Mesenchymal stem cell (in vitro differentiated cells and primary cell): ENCODE data around the gene TENM4.

Experiments used
- DNase-seq: peaks from one replicate; pipeline ENCODE4 v3.0.0-alpha.2; 2013
- H2AFZ ChIP-seq: one replicate; pipeline ENCODE4 v1.6.1; 2013; ENCODE audit warnings: low read depth, mild to moderate bottlenecking, control low read depth, inconsistent platforms, low read length, moderate library complexity
- H2AK5ac ChIP-seq: 2 replicates; pipeline ENCODE4 v1.6.1; 2013; ENCODE audit warnings: low read length, moderate library complexity, mild to moderate bottlenecking, inconsistent platforms; ENCODE audit not compliant: severe bottlenecking
- H2BK120ac ChIP-seq: one replicate; pipeline ENCODE4 v1.6.1; 2013; ENCODE audit warnings: low read depth, mild to moderate bottlenecking, inconsistent platforms, low read length, moderate library complexity
- H2BK12ac ChIP-seq, 2 experiments: one replicate each; pipeline ENCODE4 v1.6.1; 2013; ENCODE audit warnings: inconsistent platforms in 2 of 2, low read length in 2 of 2, mild to moderate bottlenecking in 2 of 2, moderate library complexity in 2 of 2, control low read depth in 1 of 2
- H2BK15ac ChIP-seq: one replicate; pipeline ENCODE4 v1.6.1; 2013; ENCODE audit warnings: mild to moderate bottlenecking, low read depth, inconsistent platforms; ENCODE audit not compliant: poor library complexity, severe bottlenecking
- H2BK5ac ChIP-seq: 2 replicates; pipeline ENCODE4 v1.6.1; 2013; ENCODE audit warnings: low read depth, mild to moderate bottlenecking, low read length, control low read depth, inconsistent platforms; ENCODE audit not compliant: poor library complexity, severe bottlenecking
- H3K14ac ChIP-seq, 2 experiments: one replicate each; pipeline ENCODE4 v1.6.1; 2013; ENCODE audit warnings: inconsistent platforms in 2 of 2, low read length in 2 of 2, control low read depth in 1 of 2, mild to moderate bottlenecking in 1 of 2, moderate library complexity in 1 of 2
- H3K18ac ChIP-seq, 2 experiments: one replicate each; pipeline ENCODE4 v1.6.1; 2013; ENCODE audit warnings: inconsistent platforms in 2 of 2, low read length in 2 of 2, control low read depth in 1 of 2, low read depth in 1 of 2, mild to moderate bottlenecking in 1 of 2
- H3K23ac ChIP-seq, 2 experiments: one replicate each; pipeline ENCODE4 v1.6.1; 2013; ENCODE audit warnings: inconsistent platforms in 2 of 2, low read length in 2 of 2, mild to moderate bottlenecking in 2 of 2, moderate library complexity in 2 of 2, control low read depth in 1 of 2
- H3K27ac ChIP-seq: 2 replicates; pipeline ENCODE4 v1.5.1; 2013; ENCODE audit warnings: mild to moderate bottlenecking, moderate library complexity, low read length, control low read depth, inconsistent platforms; ENCODE audit not compliant: poor library complexity, severe bottlenecking
- H3K27me3 ChIP-seq, 2 experiments: 2 replicates each; pipeline versions ENCODE4 v1.6.1 to v1.7.0; 2013; ENCODE audit warnings: low read length in 2 of 2, mild to moderate bottlenecking in 2 of 2, moderate library complexity in 2 of 2, control low read depth in 1 of 2, inconsistent platforms in 1 of 2; ENCODE audit not compliant: control insufficient read depth in 1 of 2, insufficient read depth in 1 of 2
- H3K36me3 ChIP-seq, 2 experiments: 2 replicates each; pipeline versions ENCODE4 v1.6.1 to v1.7.0; 2013; ENCODE audit warnings: low read length in 2 of 2, control low read depth in 1 of 2, inconsistent platforms in 1 of 2, low read depth in 1 of 2, mild to moderate bottlenecking in 1 of 2; ENCODE audit not compliant: insufficient read depth in 2 of 2, control insufficient read depth in 1 of 2
- H3K4ac ChIP-seq, 2 experiments: one replicate each; pipeline ENCODE4 v1.6.1; 2013; ENCODE audit warnings: inconsistent platforms in 2 of 2, low read length in 2 of 2, mild to moderate bottlenecking in 2 of 2, moderate library complexity in 2 of 2, control low read depth in 1 of 2, low read depth in 1 of 2
- H3K4me1 ChIP-seq: 2 replicates; pipeline ENCODE4 v1.6.1; 2013; ENCODE audit warnings: low read depth, low read length, control low read depth; ENCODE audit not compliant: control insufficient read depth, insufficient read depth
- H3K4me2 ChIP-seq: 2 replicates; pipeline ENCODE4 v1.6.1; 2013; ENCODE audit warnings: low read length, mild to moderate bottlenecking, inconsistent platforms; ENCODE audit not compliant: poor library complexity, severe bottlenecking
- H3K4me3 ChIP-seq, 2 experiments: 2 replicates each; pipeline versions ENCODE4 v1.5.1 to v1.7.0; 2013; ENCODE audit warnings: low read length in 2 of 2, mild to moderate bottlenecking in 2 of 2, control low read depth in 1 of 2, low read depth in 1 of 2; ENCODE audit not compliant: insufficient read depth in 1 of 2
- H3K79me1 ChIP-seq: replicated peaks from 2 replicates; pipeline ENCODE4 v1.6.1; 2013; ENCODE audit warnings: mild to moderate bottlenecking, control low read depth, low read length, inconsistent platforms; ENCODE audit not compliant: poor library complexity, severe bottlenecking
- H3K9ac ChIP-seq: 2 replicates; pipeline ENCODE4 v1.7.0; 2013; ENCODE audit warnings: mild to moderate bottlenecking, low read length, moderate library complexity
- H3K9me3 ChIP-seq: 2 replicates; pipeline ENCODE4 v1.7.0; 2013; ENCODE audit warnings: mild to moderate bottlenecking, low read length; ENCODE audit not compliant: control insufficient read depth
- H4K8ac ChIP-seq: one replicate; pipeline ENCODE4 v1.6.1; 2013; ENCODE audit warnings: inconsistent platforms, mild to moderate bottlenecking, low read length, moderate library complexity
- H4K91ac ChIP-seq: one replicate; pipeline ENCODE4 v1.6.1; 2013; ENCODE audit warnings: mild to moderate bottlenecking, low read length, inconsistent platforms
- WGBS: methylation state at CpG from one replicate; pipeline ENCODE4 v1.1.7; 2013; ENCODE audit warnings: mixed read lengths; 5-methylcytosine and 5-hydroxymethylcytosine counted together

TENM4 gene

DNA sequence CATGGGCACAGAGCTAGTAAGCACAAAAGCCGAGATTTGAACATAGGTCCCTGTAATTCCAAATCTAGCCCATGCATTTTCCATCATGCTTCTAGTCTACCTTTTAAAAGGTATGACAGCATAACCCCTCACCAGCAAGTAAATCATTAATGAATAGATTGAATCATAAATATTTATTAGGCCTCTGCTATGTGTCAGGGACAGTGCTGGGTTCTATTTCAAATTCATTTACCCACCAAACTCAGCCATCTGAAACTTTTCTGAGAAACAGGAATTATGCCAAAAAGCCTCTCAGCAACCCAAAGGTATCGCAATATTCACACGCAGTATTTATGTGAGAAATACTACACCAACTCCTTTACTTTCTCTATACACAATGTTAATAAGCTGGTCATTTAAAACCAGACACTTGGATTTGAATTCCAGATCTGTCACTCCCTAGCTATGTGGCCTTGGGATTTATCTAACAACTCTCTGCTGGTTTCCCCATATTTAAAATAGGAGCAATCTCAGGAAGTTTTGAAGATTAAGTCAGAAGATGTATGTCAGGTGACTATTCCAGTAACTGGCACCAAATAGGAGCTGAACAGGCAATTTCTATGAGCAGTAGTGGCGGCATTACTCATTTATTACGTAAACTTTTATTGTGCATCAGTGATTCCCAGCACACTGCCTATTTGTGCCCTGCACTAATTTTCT lies 191.4 kb downstream of the TENM4 start:
- H2BK12ac ChIP-seq, result no peak overlapping the region
- no peak overlapping the region for H3K27ac ChIP-seq

DNA sequence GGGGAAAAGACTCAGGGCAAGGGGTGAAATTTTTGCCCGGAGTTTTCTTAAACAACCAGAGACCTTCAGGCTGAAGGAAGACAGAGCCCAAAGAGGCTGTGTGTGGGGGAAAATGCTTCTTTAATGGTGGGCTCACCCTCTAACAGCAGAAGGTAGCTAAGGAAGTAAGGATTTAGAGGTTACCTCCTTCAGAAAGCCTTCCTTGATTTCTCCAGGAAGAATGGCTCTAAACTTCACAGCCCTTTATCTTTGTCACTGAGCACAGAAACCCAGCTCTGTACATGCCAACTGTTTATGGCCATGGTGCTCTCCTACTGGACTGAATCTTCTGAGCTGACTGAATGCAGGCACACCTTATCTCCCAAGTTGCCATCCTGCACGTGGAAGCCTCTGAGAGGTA lies 196.0 kb downstream of the TENM4 start:
- H3K23ac ChIP-seq, result no peak overlapping the region
- WGBS, result 38% methylated on average over 2 of the region's 2 CpGs
- H3K79me1 ChIP-seq, result no peaks in the 10 kb centered on the region

More for the DNA sequence above, 191.4 kb downstream of the TENM4 start:
- no peak overlapping the region for H2BK120ac ChIP-seq
- no peak overlapping the region for H3K9ac ChIP-seq
- H3K79me1 ChIP-seq, result no peaks in the 10 kb centered on the region
- no peaks in the 10 kb centered on the region for H3K9me3 ChIP-seq
- no peaks in the 10 kb centered on the region for H3K36me3 ChIP-seq
- H3K27me3 ChIP-seq, result no peaks in the 10 kb centered on the region
- no peak overlapping the region for H4K91ac ChIP-seq
- DNase-seq, result peak; percentile 34
- H3K4me2 ChIP-seq, result no peak overlapping the region
- H3K4ac ChIP-seq, result no peak overlapping the region
- no peak overlapping the region for H3K14ac ChIP-seq
- no peak overlapping the region for H4K8ac ChIP-seq
- H3K4me1 ChIP-seq, result peaks cover 2% of the 10 kb centered on the region
- WGBS, result 93% methylated on average over 5 of the region's 5 CpGs
- no peak overlapping the region for H3K4me3 ChIP-seq
- no peak overlapping the region for H2AK5ac ChIP-seq
- H3K18ac ChIP-seq, result no peak overlapping the region
- no peak overlapping the region for H2BK5ac ChIP-seq
- H2AFZ ChIP-seq, result no peak overlapping the region
- no peak overlapping the region for H2BK15ac ChIP-seq
- H3K23ac ChIP-seq, result no peak overlapping the region

DNA sequence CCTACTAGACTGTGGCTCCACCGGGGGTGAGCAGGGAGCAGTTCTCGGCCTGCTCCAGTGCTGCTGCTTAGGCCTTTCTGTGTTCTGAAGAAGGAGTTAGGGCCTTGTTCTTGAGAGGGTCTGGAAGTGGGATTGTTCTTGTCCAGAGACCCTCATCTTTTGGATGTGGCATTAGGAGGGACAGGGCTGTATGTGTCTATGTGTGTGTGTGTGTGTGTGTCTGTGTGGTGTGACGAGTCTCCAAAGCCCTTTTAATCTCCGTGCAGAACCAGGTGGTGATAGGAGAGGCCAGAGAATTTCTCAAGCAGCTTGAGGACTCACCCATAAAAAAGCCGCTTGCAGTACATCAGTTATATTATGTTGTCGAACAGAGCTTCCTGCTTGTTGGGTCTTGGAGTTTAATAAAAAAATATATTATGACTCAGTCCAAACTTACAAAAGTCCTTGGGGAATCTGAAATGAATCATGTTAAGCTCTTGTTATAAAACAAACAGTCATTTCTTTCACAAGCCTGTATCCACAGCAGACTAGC lies 196.5 kb downstream of the TENM4 start:
- Histone ChIP-seq H3K9me3 (no peaks in the 10 kb centered on the region), H2AFZ (no peak overlapping the region), H3K9ac (peak overlapping the region; percentile 77), H3K4me2 (no peak overlapping the region), H3K14ac (no peak overlapping the region), H2BK5ac (no peak overlapping the region), H3K4me3 (no peak overlapping the region), H4K91ac (no peak overlapping the region), H3K36me3 (no peaks in the 10 kb centered on the region), H3K4me1 (peaks cover 13% of the 10 kb centered on the region), H3K4ac (no peak overlapping the region), H3K23ac (no peak overlapping the region), H3K79me1 (no peaks in the 10 kb centered on the region), H2BK120ac (no peak overlapping the region), H3K27me3 (no peaks in the 10 kb centered on the region), H2AK5ac (no peak overlapping the region), H4K8ac (no peak overlapping the region), H3K27ac (peak overlapping the region; percentile 35), H2BK15ac (no peak overlapping the region), H3K18ac (no peak overlapping the region), H2BK12ac (peak overlapping the region in 1 of 2 experiments; percentile 70)
- 59% methylated on average over 4 of the region's 6 CpGs for WGBS
- DNase-seq, result peak; percentile 75

More for the DNA sequence above, 196.0 kb downstream of the TENM4 start:
- H3K14ac ChIP-seq, result no peak overlapping the region
- DNase-seq, result no peak
- H3K27me3 ChIP-seq, result no peaks in the 10 kb centered on the region
- H2BK120ac ChIP-seq, result no peak overlapping the region
- H2BK15ac ChIP-seq, result no peak overlapping the region
- peaks cover 13% of the 10 kb centered on the region for H3K4me1 ChIP-seq
- H2AFZ ChIP-seq, result no peak overlapping the region
- H3K4ac ChIP-seq, result no peak overlapping the region
- no peak overlapping the region for H2BK12ac ChIP-seq
- no peak overlapping the region for H2BK5ac ChIP-seq
- H3K18ac ChIP-seq, result peak overlapping the region in 1 of 2 experiments; percentile 54
- peak overlapping the region in 1 of 2 experiments; percentile 23 for H3K4me3 ChIP-seq
- peak overlapping the region; percentile 35 for H3K27ac ChIP-seq
- no peak overlapping the region for H2AK5ac ChIP-seq
- H3K36me3 ChIP-seq, result no peaks in the 10 kb centered on the region
- no peak overlapping the region for H4K8ac ChIP-seq
- no peak overlapping the region for H3K4me2 ChIP-seq
- no peaks in the 10 kb centered on the region for H3K9me3 ChIP-seq
- peak overlapping the region; percentile 61 for H3K9ac ChIP-seq
- H4K91ac ChIP-seq, result no peak overlapping the region

DNA sequence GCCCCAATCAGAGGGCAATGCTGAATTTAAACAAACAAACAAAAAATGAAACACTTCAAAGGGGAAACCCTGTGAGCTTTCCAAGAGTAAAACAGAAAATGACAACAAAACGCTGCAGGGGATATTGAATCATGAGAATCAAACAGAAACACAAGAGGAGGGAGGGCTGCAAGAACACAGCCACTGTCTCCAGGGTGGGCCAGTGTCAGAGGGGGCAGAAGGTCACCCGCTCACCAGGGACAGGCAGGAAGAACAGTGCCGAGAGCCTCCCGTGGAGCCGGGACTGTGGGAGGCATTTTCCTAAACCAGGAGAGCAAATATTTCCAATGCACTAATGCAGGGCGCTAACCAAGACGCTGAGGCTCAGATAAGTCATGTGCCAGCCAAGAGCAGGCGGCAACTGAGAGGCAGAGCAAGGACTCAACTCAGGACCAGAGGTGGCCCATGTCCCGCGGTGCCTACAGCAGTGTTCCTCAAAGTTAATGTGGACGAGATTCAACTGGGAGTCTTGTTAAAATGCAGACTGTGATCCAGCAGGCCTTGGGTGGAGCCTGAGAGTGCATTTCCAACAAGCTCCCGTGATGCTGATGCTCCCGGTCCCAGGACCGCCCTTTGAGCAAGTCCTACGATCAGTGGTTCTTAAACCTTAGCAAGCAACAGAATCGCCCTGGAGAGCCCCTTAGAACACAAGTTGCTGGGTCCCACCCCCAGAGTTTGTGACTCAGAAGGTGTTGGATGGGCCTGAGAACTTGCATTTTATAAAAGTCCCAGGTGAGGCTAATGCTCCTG lies 197.2 kb downstream of the TENM4 start:
- Histone ChIP-seq H3K9me3 (no peaks in the 10 kb centered on the region), H3K14ac (no peak overlapping the region), H3K23ac (no peak overlapping the region), H3K4me2 (no peak overlapping the region), H2BK15ac (no peak overlapping the region), H2BK12ac (peak overlapping the region in 1 of 2 experiments; percentile 70), H2BK120ac (peak overlapping the region; percentile 8), H2AK5ac (no peak overlapping the region), H3K9ac (peak overlapping the region; percentile 77), H2AFZ (no peak overlapping the region), H3K27ac (peak overlapping the region; percentile 3), H2BK5ac (no peak overlapping the region), H3K18ac (peak overlapping the region in 1 of 2 experiments; percentile 46), H3K36me3 (no peaks in the 10 kb centered on the region), H3K79me1 (no peaks in the 10 kb centered on the region), H4K8ac (peak overlapping the region; percentile 14), H3K4me1 (peaks cover 13% of the 10 kb centered on the region), H3K4ac (peak overlapping the region in 1 of 2 experiments; percentile 21), H3K4me3 (no peak overlapping the region), H4K91ac (peak overlapping the region; percentile 15), H3K27me3 (no peaks in the 10 kb centered on the region)
- WGBS, result 83% methylated on average over 16 of the region's 16 CpGs
- DNase-seq, result no peak
